ENCODE measurements around the gene TMOD2. TPM values are rescaled to one million over a fixed set of nuclear protein-coding genes. Genes with fewer than 3 reads are reported as not detected.

TMOD2 gene
- total RNA-seq, 2 experiments from 2014 or later = 0.44 TPM; not detected in 1

DNA sequence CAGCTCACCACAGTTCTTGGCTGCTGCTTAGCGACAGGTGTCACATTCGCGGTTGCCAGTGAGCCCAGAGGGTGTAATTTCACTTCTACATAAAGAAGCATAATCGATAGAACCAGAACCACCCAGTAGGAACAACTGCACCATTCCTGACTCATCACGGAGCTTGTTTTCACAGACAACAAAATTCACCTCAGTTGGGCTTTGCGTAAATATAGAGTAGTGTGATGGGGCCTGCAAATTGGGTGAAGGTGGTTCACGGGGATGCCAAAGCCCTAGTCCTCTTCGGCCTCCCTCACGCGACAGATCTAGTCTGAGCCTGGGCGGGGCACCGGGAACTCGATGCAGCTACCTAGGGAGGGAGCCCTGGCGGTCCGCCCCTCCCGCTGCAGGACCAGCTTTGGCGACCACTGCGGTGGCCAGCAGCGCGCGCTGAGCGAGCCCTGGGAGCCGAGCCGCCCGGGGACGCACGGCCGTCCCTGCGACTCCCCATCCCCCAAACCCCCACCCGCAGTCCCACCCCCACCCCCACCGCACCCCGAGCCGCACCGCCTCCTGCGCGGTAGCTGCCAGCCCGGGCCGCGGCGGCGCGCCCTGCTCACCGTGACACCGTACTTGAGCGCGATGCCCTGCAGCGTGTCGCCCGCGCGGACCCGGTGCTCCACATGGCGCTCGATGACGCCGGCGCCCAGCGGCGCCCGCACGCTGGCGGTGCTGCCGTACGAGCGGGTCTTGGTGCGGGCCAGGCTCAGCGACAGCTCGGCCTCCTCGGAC, 14.5 kb upstream of the TMOD2 start:
- no peaks in the 10 kb centered on the region for H3K9me3 ChIP-seq (ENCODE audit: low read length)
- peak overlapping the region; percentile 65 for H3K4me2 ChIP-seq (ENCODE audit: low read length)
- peak overlapping the region; percentile 47 for H3K4me3 ChIP-seq (ENCODE audit: low read depth, low read length, poor library complexity, severe bottlenecking)
- H3K9me2 ChIP-seq (ENCODE audit: insufficient read depth, low read length) = no peaks in the 10 kb centered on the region
- POLR2A ChIA-PET = interaction anchor here (0.6 kb wide), 1 partner anchor 26 kb away, joined by 4 read pairs; no protein-coding TSS in a partner anchor
- BruUV-seq (replicated peaks) = no TSS peak
- no peaks in the 10 kb centered on the region for H4K20me1 ChIP-seq (ENCODE audit: insufficient read depth, low read length)
- H3K36me3 ChIP-seq (ENCODE audit: insufficient read depth, low read length) = no peaks in the 10 kb centered on the region
- no peak for DNase-seq (ENCODE audit: low spot score)
- no peaks in the 10 kb centered on the region for H3K79me2 ChIP-seq (ENCODE audit: insufficient read depth, low read depth, low read length)
- TF ChIP-seq, protein P1, sequence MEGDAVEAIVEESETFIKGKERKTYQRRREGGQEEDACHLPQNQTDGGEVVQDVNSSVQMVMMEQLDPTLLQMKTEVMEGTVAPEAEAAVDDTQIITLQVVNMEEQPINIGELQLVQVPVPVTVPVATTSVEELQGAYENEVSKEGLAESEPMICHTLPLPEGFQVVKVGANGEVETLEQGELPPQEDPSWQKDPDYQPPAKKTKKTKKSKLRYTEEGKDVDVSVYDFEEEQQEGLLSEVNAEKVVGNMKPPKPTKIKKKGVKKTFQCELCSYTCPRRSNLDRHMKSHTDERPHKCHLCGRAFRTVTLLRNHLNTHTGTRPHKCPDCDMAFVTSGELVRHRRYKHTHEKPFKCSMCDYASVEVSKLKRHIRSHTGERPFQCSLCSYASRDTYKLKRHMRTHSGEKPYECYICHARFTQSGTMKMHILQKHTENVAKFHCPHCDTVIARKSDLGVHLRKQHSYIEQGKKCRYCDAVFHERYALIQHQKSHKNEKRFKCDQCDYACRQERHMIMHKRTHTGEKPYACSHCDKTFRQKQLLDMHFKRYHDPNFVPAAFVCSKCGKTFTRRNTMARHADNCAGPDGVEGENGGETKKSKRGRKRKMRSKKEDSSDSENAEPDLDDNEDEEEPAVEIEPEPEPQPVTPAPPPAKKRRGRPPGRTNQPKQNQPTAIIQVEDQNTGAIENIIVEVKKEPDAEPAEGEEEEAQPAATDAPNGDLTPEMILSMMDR (conservative IDR thresholded peaks at IDR 0.05; ENCODE audit: low read length) = no peak
- TF ChIP-seq EZH2phosphoT487 (IDR thresholded peaks at IDR 0.05; ENCODE audit: borderline replicate concordance, low read depth, low read length) = no peak
- intact Hi-C loops (cut with micrococcal nuclease; ENCODE audit: unreplicated experiment) = loop anchor here (10.0 kb wide), 1 partner anchor 82 kb away; no protein-coding TSS in a partner anchor
- H3K27ac ChIP-seq (ENCODE audit: low read depth, low read length, poor library complexity, severe bottlenecking) = no peak overlapping the region
- H2AFZ ChIP-seq (ENCODE audit: low read length) = no peak overlapping the region
- CTCF ChIA-PET (ENCODE audit: unreplicated experiment) = no interaction called here
- H3K4me1 ChIP-seq (ENCODE audit: insufficient read depth, low read length, poor library complexity, severe bottlenecking) = peaks cover 10% of the 10 kb centered on the region

DNA sequence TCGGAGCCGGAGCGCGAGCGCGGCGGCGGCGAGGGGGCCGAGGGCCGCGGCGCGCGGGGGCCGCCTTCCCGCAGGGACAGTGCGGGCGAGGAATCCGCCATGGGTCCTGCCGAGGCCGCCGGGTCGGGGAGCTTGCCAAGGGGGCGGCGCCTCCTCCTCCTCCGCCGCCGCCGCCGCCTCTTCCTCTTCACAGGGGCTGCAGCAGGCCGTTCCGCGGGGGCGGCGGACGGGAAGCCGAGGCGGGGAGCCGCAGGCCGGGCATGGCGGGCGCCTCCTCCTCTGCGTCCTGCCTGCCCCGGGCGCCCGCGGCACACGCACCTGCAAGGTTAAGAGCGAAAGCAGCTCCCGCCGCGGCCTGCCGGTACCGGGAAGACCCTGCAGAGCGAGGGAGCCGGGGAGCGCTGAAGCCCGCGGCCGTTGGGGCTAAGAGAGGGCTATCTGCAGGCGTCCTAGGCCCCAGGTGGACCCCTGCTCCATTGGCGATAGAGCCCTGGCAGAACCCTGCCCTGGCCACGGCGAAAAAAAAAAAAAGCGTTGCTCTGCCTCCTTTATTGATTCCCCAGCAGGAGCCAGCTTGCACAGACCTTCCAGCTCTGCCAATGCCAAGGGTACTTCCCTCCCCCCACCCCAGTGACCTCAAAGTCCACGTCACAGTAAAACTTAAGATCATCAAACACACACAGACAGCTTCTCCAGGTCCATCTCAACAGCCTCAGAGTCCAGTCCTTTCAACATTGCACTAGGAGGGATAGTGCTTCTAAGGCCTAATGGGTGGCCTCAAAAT, 13.7 kb upstream of the TMOD2 start, which contains the start of gene LYSMD2:
LYSMD2 (minus strand) TSS at position 134 of the 784 bp plus-strand sequence; CDS start at position 101, 33 bp downstream.
- H3K4me3 ChIP-seq (ENCODE audit: low read depth, low read length, poor library complexity, severe bottlenecking) = peak within 1 kb of the TSS; percentile 47
- CTCF ChIA-PET (ENCODE audit: unreplicated experiment) = no interaction called here
- H3K36me3 ChIP-seq (ENCODE audit: insufficient read depth, low read length) = no peaks in the 10 kb centered on the region
- no peak within 1 kb of the TSS for H3K27ac ChIP-seq (ENCODE audit: low read depth, low read length, poor library complexity, severe bottlenecking)
- POLR2A ChIA-PET = no interaction called here
- peak; percentile 30 for DNase-seq (ENCODE audit: low spot score)
- BruUV-seq (replicated peaks) = no TSS peak
- H3K9me3 ChIP-seq (ENCODE audit: low read length) = no peaks in the 10 kb centered on the region
- no peaks in the 10 kb centered on the region for H3K79me2 ChIP-seq (ENCODE audit: insufficient read depth, low read depth, low read length)
- peak within 1 kb of the TSS; percentile 65 for H3K4me2 ChIP-seq (ENCODE audit: low read length)
- H2AFZ ChIP-seq (ENCODE audit: low read length) = no peak within 1 kb of the TSS
- TF ChIP-seq EZH2phosphoT487 (IDR thresholded peaks at IDR 0.05; ENCODE audit: borderline replicate concordance, low read depth, low read length) = 0 out of 2 replicates have a peak, but pooled peaks have one; percentile 39
- TF ChIP-seq, protein P1 (conservative IDR thresholded peaks at IDR 0.05; ENCODE audit: low read length) = no peak
- H3K9me2 ChIP-seq (ENCODE audit: insufficient read depth, low read length) = no peaks in the 10 kb centered on the region
- peaks cover 2% of the 10 kb centered on the region for H3K4me1 ChIP-seq (ENCODE audit: insufficient read depth, low read length, poor library complexity, severe bottlenecking)
- intact Hi-C loops (cut with micrococcal nuclease; ENCODE audit: unreplicated experiment) = loop anchor here (10.0 kb wide), 1 partner anchor 83 kb away; no protein-coding TSS in a partner anchor
- H4K20me1 ChIP-seq (ENCODE audit: insufficient read depth, low read length) = no peaks in the 10 kb centered on the region

All from OCI-LY7 (cell line).